Anterior cingulate cortex (tissue), 58 donors: Measurements from ENCODE around the gene ULK4.
"Not testable (repeated sequence)": the region's sequence is repeated elsewhere in the genome, so short reads cannot be mapped to it uniquely, and the experiment has no call there.

Source experiments
- DNase-seq, 58 donors: peaks; one replicate each; lab custom pipeline; 2025; lab: John Stamatoyannopoulos, UW

Gene ULK4

GRCh38 chr3:41404582-41404981 is 557.3 kb downstream of the ULK4 start:
- DNase-seq: no peak

GRCh38 chr3:41394896-41395295 is 567.0 kb downstream of the ULK4 start:
- no peak for DNase-seq

DNA sequence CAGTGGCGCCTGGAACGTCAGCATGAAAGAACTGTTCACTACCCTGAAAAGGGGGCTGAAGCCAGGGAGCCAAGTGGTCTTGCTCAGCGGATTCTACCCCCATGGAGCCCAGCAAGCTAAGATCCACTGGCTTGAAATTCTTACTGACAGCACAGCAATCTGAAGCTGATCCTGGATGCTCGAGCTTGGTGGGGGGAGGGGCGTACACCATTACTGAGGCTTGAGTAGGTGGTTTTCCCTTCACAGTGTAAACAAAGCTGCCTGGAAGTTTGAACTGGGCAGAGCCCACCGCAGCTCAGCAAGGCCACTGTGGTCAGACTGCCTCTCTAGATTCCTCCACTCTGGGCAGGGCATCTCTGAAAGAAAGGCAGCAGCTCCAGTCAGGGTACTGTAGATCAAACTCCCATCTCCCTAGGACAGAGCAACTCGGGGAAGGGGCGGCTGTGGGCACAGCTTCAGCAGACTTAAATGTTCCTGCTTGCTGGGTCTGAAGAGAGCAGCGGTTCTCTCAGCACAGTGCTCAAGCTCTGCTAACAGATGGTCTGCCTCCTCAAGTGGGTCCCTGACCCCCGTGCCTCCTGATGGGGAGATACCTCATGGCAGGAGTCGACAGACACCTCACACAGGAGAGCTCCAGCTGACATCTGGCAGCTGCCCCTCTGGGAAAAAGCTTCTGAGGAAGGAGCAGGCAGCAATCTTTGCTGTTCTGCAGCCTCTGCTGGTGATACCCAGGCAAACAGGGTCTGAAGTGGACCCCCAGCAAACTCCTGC is 591.0 kb downstream of the ULK4 start:
- DNase-seq: not testable (repeated sequence)

DNA sequence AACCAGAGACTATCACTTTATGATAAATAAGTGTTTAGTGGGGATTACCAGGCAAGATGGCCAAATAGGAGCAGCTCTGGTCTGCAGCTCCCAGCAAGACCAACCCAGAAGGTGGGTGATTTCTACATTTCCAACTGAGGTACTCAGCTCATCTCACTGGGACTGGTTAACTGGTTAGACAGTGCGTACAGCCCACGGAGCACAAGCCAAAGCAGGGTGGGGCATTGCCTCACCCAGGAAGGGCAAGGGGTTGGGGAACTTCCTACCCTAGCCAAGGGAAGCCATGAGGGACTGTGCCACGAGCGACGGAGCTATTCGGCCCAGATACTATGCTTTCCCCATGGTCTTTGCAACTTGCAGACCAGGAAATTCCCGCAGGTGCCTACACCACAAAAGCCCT is 591.6 kb downstream of the ULK4 start:
- DNase-seq: no peak

- DNase-seq: no peak
Measured at GRCh38 chr3:41369838-41370237, 592.1 kb downstream of the ULK4 start.

DNA sequence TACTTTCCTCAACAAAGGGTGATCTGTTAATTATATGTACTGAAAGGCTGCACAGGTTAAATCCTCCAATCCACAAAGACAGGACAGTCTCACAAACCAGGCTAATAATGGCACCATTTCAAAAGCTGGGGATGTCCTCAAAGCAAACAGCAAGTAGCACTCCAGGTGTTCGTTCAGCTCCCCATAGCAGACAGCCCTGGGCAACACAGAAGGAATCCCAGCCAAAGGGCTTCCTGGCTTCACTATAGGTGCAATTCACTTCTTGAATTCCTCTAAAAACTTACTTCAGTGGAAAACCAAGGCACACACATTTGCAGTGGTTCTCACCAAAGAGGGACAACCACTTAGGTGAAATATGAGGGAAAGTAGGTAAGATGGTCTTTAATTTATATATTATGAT is 595.9 kb downstream of the ULK4 start:
- no peak for DNase-seq

DNA sequence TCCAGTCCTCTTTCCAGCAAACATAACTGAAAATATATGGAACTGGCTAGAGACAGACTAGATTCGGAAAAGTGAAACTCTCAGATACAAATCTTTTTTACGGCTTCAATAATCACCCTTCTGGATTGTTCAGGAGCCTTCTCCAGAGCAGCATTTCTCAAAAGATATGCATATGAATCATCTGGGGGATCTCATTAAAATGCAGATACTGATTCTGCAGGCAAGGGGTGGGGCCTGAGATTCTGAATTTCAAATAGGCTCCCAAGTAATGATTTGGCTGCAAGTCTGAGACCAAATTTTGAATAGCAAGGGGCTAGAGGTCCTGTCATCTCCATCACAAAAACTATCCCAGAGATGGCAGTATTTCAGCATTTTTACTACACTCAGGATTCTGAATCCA is 597.2 kb downstream of the ULK4 start:
- DNase-seq: no peak

GRCh38 chr3:41363830-41364523 is 597.9 kb downstream of the ULK4 start:
- no peak for DNase-seq

GRCh38 chr3:41362638-41363559 is 599.0 kb downstream of the ULK4 start:
- DNase-seq: peak in 1 of 58 donors; percentile 23

GRCh38 chr3:41357271-41357670 is 604.6 kb downstream of the ULK4 start:
- DNase-seq: peak in 16 of 58 donors; percentile 1 to 34 (median 12)

DNA sequence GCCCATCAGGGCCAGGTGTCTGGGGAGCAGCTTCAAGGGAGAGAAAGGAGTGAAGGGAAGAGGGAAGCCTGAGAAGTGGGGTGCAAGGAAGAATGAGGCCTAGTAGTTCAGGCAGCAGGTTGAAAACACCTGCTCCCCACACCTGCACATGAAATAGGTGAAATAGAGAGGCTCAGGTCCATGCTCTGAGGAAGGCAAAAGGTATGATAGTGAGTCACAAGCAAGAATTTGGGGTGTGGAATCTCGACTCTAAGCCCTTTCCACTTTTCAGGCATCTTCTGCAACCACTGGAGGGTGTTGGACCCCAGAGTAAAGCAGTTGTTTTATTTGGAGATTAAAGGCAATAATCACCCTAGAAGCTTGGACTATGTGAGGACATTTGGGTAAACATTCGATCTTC is 605.1 kb downstream of the ULK4 start:
- no peak for DNase-seq

DNA sequence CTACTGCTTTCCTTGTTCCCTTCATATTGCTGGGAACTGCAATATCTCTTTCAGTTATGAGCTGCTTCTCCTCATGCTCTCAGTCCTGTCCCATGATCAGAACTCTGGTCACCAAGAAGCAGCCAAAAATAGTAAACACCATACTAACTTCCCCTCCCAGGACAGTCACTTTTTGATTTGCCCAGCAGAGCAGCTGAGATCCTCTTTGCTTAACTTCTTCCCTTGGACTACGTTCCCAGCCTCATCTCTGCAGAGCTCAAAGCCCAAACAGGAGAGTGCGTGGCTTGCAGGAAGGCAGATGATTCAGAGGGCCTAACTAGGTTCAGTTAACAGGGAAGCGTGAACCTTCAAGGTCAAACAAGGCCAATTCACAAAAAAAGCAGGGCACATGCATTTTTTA is 609.4 kb downstream of the ULK4 start:
- no peak for DNase-seq

- no peak for DNase-seq
Measured at GRCh38 chr3:41350441-41350840, 611.5 kb downstream of the ULK4 start.

- DNase-seq: no peak
Measured at GRCh38 chr3:41348401-41348800, 613.5 kb downstream of the ULK4 start.

DNA sequence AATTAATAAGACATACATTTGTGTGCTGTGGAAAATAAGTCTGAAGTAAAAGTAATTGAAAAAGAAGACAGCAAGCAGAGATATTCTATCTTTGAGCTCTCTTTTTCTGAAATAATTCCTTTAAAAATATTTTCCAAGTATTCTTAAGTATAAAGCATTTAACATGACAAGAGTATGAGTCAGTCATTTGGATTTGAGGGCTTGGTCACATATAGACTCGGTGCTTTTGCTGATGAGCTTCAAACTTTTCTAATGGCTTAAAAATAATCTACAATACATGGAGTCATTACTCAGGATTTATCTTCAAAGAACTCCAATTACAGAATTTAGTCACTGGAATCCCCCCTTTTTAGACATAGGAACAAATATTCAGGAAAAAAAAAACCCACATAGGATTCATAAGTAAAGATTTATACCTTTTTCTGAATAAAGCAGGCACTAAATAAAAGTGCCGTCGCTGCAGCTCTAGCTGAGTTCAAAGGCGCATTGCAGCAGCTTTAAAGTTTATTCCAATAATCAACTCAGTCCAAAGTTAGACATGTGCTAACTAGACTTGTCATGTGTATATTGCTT is 615.1 kb downstream of the ULK4 start:
- no peak for DNase-seq

- no peak for DNase-seq
Measured at GRCh38 chr3:41345788-41346187, 616.1 kb downstream of the ULK4 start.

GRCh38 chr3:41339758-41340157 is 622.1 kb downstream of the ULK4 start:
- DNase-seq: no peak

GRCh38 chr3:41338276-41338675 is 623.6 kb downstream of the ULK4 start:
- no peak for DNase-seq

GRCh38 chr3:41334426-41334825 is 627.5 kb downstream of the ULK4 start:
- DNase-seq: no peak

DNA sequence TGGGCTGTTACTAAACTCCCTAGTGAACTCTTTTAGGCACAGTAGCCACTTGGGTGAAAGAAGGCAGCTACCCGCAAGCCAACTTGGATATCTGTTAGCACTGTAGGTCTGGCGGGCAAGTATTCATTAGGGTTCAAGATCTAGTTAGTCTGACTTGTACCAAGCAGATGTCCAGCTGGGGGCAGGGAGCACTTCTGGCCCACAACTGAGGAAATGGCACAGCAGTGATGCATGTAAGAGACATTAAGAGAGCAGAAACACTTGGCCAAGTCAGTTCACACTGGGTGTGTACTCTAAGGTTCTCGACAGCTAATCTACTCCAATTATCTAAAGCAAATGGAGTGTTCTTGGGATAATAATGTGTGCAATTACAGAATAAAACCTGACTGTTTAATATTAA is 630.9 kb downstream of the ULK4 start:
- no peak for DNase-seq

GRCh38 chr3:41330465-41330864 is 631.4 kb downstream of the ULK4 start:
- DNase-seq: no peak
